Ishikawa (cell line): ENCODE data around the gene RMDN3.

Experiments
- CEBPB ChIP-seq: IDR thresholded peaks from 2 replicates; pipeline ENCODE4 v1.6.1; 2012
- CREB1 ChIP-seq: IDR thresholded peaks from 2 replicates; pipeline ENCODE4 v1.6.1; 2012; ENCODE audit warnings: low read depth
- EGR1 ChIP-seq: IDR thresholded peaks from 2 replicates; pipeline ENCODE4 v1.6.1; 2012
- EP300 ChIP-seq: IDR thresholded peaks from 2 replicates; pipeline ENCODE4 v1.6.1; 2012; ENCODE audit warnings: borderline replicate concordance
- FOXM1 ChIP-seq: IDR thresholded peaks from 2 replicates; pipeline ENCODE4 v1.6.1; 2012; ENCODE audit warnings: low read depth, borderline replicate concordance
- MAX ChIP-seq: IDR thresholded peaks from 2 replicates; pipeline ENCODE4 v1.6.1; 2012
- NFIC ChIP-seq: IDR thresholded peaks from 2 replicates; pipeline ENCODE4 v1.6.1; 2012
- RAD21 ChIP-seq: IDR thresholded peaks from 2 replicates; pipeline ENCODE4 v1.6.1; 2012; ENCODE audit warnings: low read depth
- REST ChIP-seq: IDR thresholded peaks from 2 replicates; pipeline ENCODE4 v1.6.1; 2012; ENCODE audit warnings: low read depth, mild to moderate bottlenecking
- TAF1 ChIP-seq: IDR thresholded peaks from 2 replicates; pipeline ENCODE4 v1.6.1; 2012; ENCODE audit warnings: low read depth, mild to moderate bottlenecking
- TCF12 ChIP-seq: IDR thresholded peaks from 2 replicates; pipeline ENCODE4 v1.6.1; 2012; ENCODE audit warnings: low read depth
- TEAD4 ChIP-seq: IDR thresholded peaks from 2 replicates; pipeline ENCODE4 v1.6.1; 2012
- USF1 ChIP-seq: IDR thresholded peaks from 2 replicates; pipeline ENCODE4 v1.6.1; 2012
- YY1 ChIP-seq: IDR thresholded peaks from 2 replicates; pipeline ENCODE4 v1.6.1; 2012; ENCODE audit warnings: low read depth
- ZBTB7A ChIP-seq: IDR thresholded peaks from 2 replicates; pipeline ENCODE4 v1.6.1; 2012; ENCODE audit warnings: low read depth

RMDN3 gene

GRCh38 chr15:40770147-40770721, 15.2 kb upstream of the RMDN3 start:
- TF ChIP-seq USF1 (0 out of 2 replicates have a peak, but pooled peaks have one; percentile 10), CEBPB (no peak), FOXM1 (no peak), EP300 (peak; percentile 49; the same call in 1 of the 2 replicates), TCF12 (peak; percentile 82; the same call in 1 of the 2 replicates), EGR1 (0 out of 2 replicates have a peak, but pooled peaks have one; percentile 26), MAX (peak; percentile 66; the same call in 1 of the 2 replicates), NFIC (peak; percentile 37; the same call in 1 of the 2 replicates)

- TF ChIP-seq NFIC (peak; percentile 99), TCF12 (peak; percentile 98), ZBTB7A (0 out of 2 replicates have a peak, but pooled peaks have one; percentile 71), EP300 (peak; percentile 94), YY1 (peak; percentile 27; the same call in 1 of the 2 replicates), REST (0 out of 2 replicates have a peak, but pooled peaks have one; percentile 6), CEBPB (peak; percentile 72), CREB1 (no peak), MAX (peak; percentile 83), EGR1 (no peak), TEAD4 (peak; percentile 89), RAD21 (no peak; the same call in 1 of the 2 replicates), USF1 (peak; percentile 75), FOXM1 (peak; percentile 87), TAF1 (0 out of 2 replicates have a peak, but pooled peaks have one; percentile 15)
These were observed 14.5 kb upstream of the RMDN3 start, which contains the start of gene C15orf62 for GRCh38 chr15:40769274-40770146. Gene C15orf62 (plus strand): TSS chr15:40769980. CDS start chr15:40770496, 516 bp downstream.

GRCh38 chr15:40768521-40769273, 13.6 kb upstream of the RMDN3 start:
- TF ChIP-seq EP300, result no peak
- peak; percentile 3; the same call in 1 of the 2 replicates for TF ChIP-seq TAF1

- TF ChIP-seq RAD21 (no peak), YY1 (no peak), ZBTB7A (no peak), TEAD4 (no peak), MAX (no peak), USF1 (no peak), CEBPB (no peak), CREB1 (no peak), EP300 (no peak), NFIC (no peak), FOXM1 (no peak), TAF1 (no peak), REST (no peak), TCF12 (no peak), EGR1 (no peak)
These were observed 12.9 kb upstream of the RMDN3 start for GRCh38 chr15:40767838-40768500.
